ENCODE data around the gene ZNF524.
A peak's percentile ranks its signal among the peaks of the same experiment; 100 is the strongest.

The ZNF524 gene

DNA sequence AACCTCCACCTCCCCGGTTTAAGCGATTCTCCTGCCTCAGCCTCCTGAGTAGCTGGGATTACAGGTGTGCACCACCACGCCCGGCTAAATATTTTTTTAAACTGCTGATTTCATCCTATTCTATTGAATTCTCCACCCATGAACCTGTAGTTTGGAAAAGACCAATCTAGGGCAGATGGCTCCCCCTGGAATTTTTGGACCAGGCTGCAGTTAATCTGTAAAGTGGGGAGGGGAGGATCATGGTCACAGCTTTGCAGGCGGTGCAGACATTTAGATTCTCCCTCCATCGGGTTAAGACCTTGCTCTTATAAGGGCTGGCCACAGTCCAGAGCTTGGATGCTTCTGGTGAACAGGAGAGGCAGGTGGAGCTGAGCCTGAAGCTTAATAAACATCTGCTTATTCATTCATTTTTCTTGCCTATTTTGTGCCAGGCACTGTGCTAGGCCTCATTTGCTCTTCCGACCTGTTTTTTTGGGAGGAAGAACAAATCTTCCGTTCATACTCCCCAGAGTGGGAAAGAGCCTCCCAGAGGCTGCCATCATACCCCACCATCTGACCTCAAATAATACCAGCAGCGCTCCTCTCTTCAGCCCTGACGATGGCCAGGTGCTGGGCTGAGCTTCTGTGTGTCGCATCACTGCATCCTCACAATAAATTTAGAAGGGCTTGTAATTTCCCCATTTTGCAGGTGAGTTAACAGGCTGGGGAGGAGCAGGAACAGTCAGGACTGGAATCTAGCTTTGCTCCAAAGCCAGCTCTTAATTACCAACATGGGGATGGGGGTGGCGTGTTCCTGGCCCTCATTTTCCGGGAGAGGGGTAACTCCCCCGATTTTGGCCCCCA is 47.0 kb downstream of the ZNF524 start:
- H3K9me3 ChIP-seq (ENCODE audit: low read length), result no peaks in the 10 kb centered on the region
- peaks cover 21% of the 10 kb centered on the region for H3K36me3 ChIP-seq (ENCODE audit: insufficient read depth, low read length)
- H3K27me3 ChIP-seq (ENCODE audit: insufficient read depth, low read length), result no peaks in the 10 kb centered on the region
- H3K4me3 ChIP-seq (ENCODE audit: low read length), result peak overlapping the region; percentile 67
- peaks cover 40% of the 10 kb centered on the region for H3K4me1 ChIP-seq (ENCODE audit: insufficient read depth, low read length)
- no peak overlapping the region for H2AFZ ChIP-seq (ENCODE audit: low read depth, low read length)

DNA sequence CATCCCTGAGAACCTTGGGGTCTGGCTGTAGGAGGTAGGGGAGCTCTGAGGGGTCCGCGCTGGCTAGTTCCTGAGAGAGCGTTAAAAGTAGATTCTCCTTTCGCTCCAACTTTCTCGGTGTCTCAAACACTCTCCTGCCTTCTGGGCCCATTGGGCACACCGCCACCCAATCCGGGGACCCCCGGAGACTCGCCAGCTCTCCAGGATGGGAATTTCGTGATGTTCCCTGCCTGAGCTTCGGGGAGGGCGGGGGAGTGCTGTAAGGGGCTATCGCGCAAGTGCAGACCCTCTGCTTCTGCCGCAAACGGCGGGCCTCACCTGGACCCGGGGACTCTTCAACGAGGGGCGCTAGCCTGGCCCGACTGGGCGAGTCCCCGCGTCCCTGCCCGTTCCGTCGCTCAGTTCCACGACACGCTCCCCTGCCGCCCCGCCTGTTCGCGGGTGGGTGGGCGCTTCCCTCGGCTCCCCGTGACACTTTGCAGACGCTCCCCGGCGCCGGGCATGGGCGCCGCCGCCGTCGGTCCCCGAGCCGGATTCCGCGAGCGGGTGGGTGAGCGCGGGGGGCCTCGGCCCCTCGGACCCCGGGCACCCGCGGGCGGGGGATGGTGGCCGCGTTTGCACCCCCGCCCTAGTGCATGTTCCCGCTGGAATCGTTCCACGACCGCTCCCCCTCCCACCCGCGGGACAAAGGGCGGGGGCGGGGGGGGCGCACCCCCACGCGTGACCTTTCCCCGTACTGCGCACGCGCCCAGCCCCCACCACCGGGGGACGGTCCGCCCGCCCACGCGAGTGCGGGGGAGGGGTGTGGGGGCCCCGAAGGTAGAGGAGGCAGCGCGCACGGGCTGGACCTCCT is 47.9 kb downstream of the ZNF524 start, which contains the start of gene CCDC106:
Gene CCDC106 (plus strand): TSS at position 481 of the 853 bp plus-strand sequence. CDS start 835 bp downstream, outside the sequence.
- peaks cover 22% of the 10 kb centered on the region for H3K36me3 ChIP-seq (ENCODE audit: insufficient read depth, low read length)
- no peaks in the 10 kb centered on the region for H3K9me3 ChIP-seq (ENCODE audit: low read length)
- H3K4me3 ChIP-seq (ENCODE audit: low read length), result peak within 1 kb of the TSS; percentile 67
- peak within 1 kb of the TSS; percentile 58 for H2AFZ ChIP-seq (ENCODE audit: low read depth, low read length)
- no peaks in the 10 kb centered on the region for H3K27me3 ChIP-seq (ENCODE audit: insufficient read depth, low read length)
- H3K4me1 ChIP-seq (ENCODE audit: insufficient read depth, low read length), result peaks cover 31% of the 10 kb centered on the region

- Histone ChIP-seq H3K4me3 (ENCODE audit: low read length) (peak overlapping the region; percentile 67), H3K9me3 (ENCODE audit: low read length) (no peaks in the 10 kb centered on the region), H3K36me3 (ENCODE audit: insufficient read depth, low read length) (peaks cover 22% of the 10 kb centered on the region), H2AFZ (ENCODE audit: low read depth, low read length) (peak overlapping the region; percentile 58), H3K27me3 (ENCODE audit: insufficient read depth, low read length) (no peaks in the 10 kb centered on the region), H3K4me1 (ENCODE audit: insufficient read depth, low read length) (peaks cover 27% of the 10 kb centered on the region)
Observed at GRCh38 chr19:55648585-55649267, 48.6 kb downstream of the ZNF524 start.

- Histone ChIP-seq H2AFZ (ENCODE audit: low read depth, low read length) (no peak overlapping the region), H3K27me3 (ENCODE audit: insufficient read depth, low read length) (no peaks in the 10 kb centered on the region), H3K36me3 (ENCODE audit: insufficient read depth, low read length) (peaks cover 20% of the 10 kb centered on the region), H3K4me3 (ENCODE audit: low read length) (no peak overlapping the region), H3K9me3 (ENCODE audit: low read length) (no peaks in the 10 kb centered on the region), H3K4me1 (ENCODE audit: insufficient read depth, low read length) (peaks cover 20% of the 10 kb centered on the region)
Observed at GRCh38 chr19:55649268-55650125, 49.4 kb downstream of the ZNF524 start.

DNA sequence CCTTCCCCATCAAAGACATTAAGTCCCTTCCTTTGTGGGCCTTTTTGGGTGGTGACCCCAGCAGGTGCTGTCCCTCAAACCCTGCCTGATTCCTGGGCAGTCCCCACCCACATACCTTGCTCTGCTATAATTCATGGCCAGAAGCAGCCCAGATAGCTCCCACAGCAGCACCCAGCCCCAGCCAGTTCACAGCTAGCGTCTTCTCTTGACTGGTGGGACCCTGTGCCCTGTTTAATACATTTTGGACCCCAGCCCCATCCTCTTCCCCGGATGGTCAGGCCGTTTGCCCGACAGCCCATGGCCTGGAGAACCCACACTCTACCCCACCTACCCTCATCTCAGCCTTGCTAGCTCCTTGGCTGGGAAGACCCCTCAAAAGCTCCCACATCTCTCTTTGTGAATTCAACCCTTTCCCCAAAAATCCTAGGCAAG is 50.1 kb downstream of the ZNF524 start:
- no peak overlapping the region for H2AFZ ChIP-seq (ENCODE audit: low read depth, low read length)
- no peaks in the 10 kb centered on the region for H3K27me3 ChIP-seq (ENCODE audit: insufficient read depth, low read length)
- H3K4me3 ChIP-seq (ENCODE audit: low read length), result no peak overlapping the region
- H3K4me1 ChIP-seq (ENCODE audit: insufficient read depth, low read length), result peaks cover 16% of the 10 kb centered on the region
- peaks cover 14% of the 10 kb centered on the region for H3K36me3 ChIP-seq (ENCODE audit: insufficient read depth, low read length)
- H3K9me3 ChIP-seq (ENCODE audit: low read length), result no peaks in the 10 kb centered on the region

DNA sequence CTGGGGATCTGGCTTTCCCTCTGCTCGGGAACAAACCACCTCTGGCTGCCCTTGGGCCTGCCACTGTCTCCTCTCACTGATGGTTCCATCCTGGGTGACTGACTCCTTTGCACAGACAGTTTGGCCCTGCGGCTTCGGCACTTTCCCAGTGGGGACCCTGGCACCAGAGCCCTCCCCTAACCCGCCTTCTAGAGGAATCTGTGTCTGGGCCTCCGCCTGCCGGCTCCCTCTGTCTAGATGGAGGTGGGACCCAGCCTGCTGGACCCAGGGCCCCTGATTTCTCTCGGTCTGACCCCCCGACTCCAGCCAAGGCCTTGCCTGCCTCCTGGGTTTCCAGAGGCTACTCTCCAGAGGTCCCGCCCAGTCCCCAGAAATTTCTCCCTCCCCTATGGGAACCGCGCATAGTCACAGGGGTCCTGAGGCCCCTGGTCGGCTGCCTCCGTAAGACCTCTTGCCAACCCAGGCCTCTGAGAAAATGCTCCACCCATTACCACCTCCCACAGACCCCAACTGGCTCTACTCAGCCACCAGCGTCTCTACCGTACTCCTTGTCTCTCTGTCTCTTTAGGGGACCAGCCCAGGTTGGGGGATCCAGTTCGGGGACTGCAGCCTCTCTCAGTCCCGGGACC is 50.6 kb downstream of the ZNF524 start:
- H3K9me3 ChIP-seq (ENCODE audit: low read length), result no peaks in the 10 kb centered on the region
- no peak overlapping the region for H2AFZ ChIP-seq (ENCODE audit: low read depth, low read length)
- peaks cover 18% of the 10 kb centered on the region for H3K4me1 ChIP-seq (ENCODE audit: insufficient read depth, low read length)
- no peak overlapping the region for H3K4me3 ChIP-seq (ENCODE audit: low read length)
- H3K36me3 ChIP-seq (ENCODE audit: insufficient read depth, low read length), result peaks cover 8% of the 10 kb centered on the region
- no peaks in the 10 kb centered on the region for H3K27me3 ChIP-seq (ENCODE audit: insufficient read depth, low read length)

DNA sequence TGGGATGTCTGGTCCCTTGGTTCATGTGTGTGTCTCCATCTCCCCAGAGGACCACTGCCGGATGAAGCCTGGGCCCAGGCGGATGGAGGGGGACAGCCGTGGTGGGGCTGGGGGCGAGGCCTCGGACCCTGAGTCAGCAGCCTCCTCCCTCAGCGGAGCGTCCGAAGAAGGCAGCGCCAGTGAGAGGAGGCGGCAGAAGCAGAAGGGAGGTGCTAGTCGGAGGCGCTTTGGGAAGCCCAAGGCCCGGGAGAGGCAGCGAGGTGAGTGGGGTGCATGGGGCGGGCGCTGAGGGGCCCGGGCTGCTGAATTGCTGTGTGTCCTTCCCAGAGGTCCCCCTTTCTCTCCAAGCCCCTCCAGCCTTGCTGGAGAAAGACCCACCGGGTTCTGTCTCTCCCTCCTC is 51.1 kb downstream of the ZNF524 start:
- Histone ChIP-seq H3K27me3 (ENCODE audit: insufficient read depth, low read length) (no peaks in the 10 kb centered on the region), H3K36me3 (ENCODE audit: insufficient read depth, low read length) (peaks cover 8% of the 10 kb centered on the region), H3K4me3 (ENCODE audit: low read length) (no peak overlapping the region), H3K9me3 (ENCODE audit: low read length) (no peaks in the 10 kb centered on the region), H2AFZ (ENCODE audit: low read depth, low read length) (no peak overlapping the region), H3K4me1 (ENCODE audit: insufficient read depth, low read length) (peaks cover 23% of the 10 kb centered on the region)

GRCh38 chr19:55652311-55653128 is 52.4 kb downstream of the ZNF524 start:
- no peaks in the 10 kb centered on the region for H3K27me3 ChIP-seq (ENCODE audit: insufficient read depth, low read length)
- H3K36me3 ChIP-seq (ENCODE audit: insufficient read depth, low read length), result peaks cover 8% of the 10 kb centered on the region
- peaks cover 29% of the 10 kb centered on the region for H3K4me1 ChIP-seq (ENCODE audit: insufficient read depth, low read length)
- no peaks in the 10 kb centered on the region for H3K9me3 ChIP-seq (ENCODE audit: low read length)
- no peak overlapping the region for H3K4me3 ChIP-seq (ENCODE audit: low read length)
- no peak overlapping the region for H2AFZ ChIP-seq (ENCODE audit: low read depth, low read length)

Data from neuron (in vitro differentiated cells).